ENCODE data around the gene CHMP1B. TPM values are rescaled to one million over a fixed set of nuclear protein-coding genes. Genes with fewer than 3 reads are reported as not detected.
"Not testable (repeated sequence)": the region's sequence is repeated elsewhere in the genome, so short reads cannot be mapped to it uniquely, and the experiment has no call there.

Gene CHMP1B
- total RNA-seq, 1 experiment from 2014 or later, result 38.7 TPM

- peaks cover 0 to 4% of the 10 kb centered on the region in 2 experiments; a peak in 2 of 4 replicates for H3K4me1 Mint-ChIP-seq
- no peak for DNase-seq
- H3K4me3 Mint-ChIP-seq, result no peak overlapping the region
Measured at GRCh38 chr18:11891737-11892136, 40.5 kb downstream of the CHMP1B start.

GRCh38 chr18:11892438-11892837, 41.2 kb downstream of the CHMP1B start:
- H2BK120ac ChIP-seq (ENCODE audit: low read depth, low read length, poor library complexity, severe bottlenecking); H2BK5ac ChIP-seq (ENCODE audit: insufficient read length, low read length); H3K23me2 ChIP-seq (ENCODE audit: insufficient read length, low read depth, low read length, poor library complexity, severe bottlenecking); H4K20me1 ChIP-seq (ENCODE audit: control insufficient read depth, insufficient read depth, insufficient read length); H3K56ac ChIP-seq (ENCODE audit: insufficient read length, low read depth, low read length); H3K79me1 ChIP-seq (ENCODE audit: insufficient read depth, low read depth, low read length, poor library complexity, severe bottlenecking); H3K9me3 Mint-ChIP-seq; H3K9ac ChIP-seq (ENCODE audit: extremely low read depth, insufficient read length, low read length); H2BK20ac ChIP-seq (ENCODE audit: low read depth, low read length, poor library complexity, severe bottlenecking); DNase-seq; H3K9me3 ChIP-seq (ENCODE audit: control insufficient read depth, low read depth, low read length); H2BK12ac ChIP-seq (ENCODE audit: insufficient read length, low read depth, low read length); H3K79me2 ChIP-seq (ENCODE audit: insufficient read depth, low read length); H3K27me3 ChIP-seq (ENCODE audit: insufficient read depth, low read length); H3K4ac ChIP-seq (ENCODE audit: low read depth, low read length); H3K14ac ChIP-seq (ENCODE audit: insufficient read depth, low read length); H4K8ac ChIP-seq (replicated peaks; ENCODE audit: insufficient read length, low read depth, low read length); H3K27me3 Mint-ChIP-seq (ENCODE audit: low read depth); H3K18ac ChIP-seq (ENCODE audit: insufficient read length, low read depth, low read length); H2AK5ac ChIP-seq (ENCODE audit: insufficient read length, low read length); H3K4me1 Mint-ChIP-seq; H3K23ac ChIP-seq (ENCODE audit: insufficient read length, low read depth, low read length); H3K4me2 ChIP-seq (ENCODE audit: insufficient read depth, insufficient read length, low read length); H2AFZ ChIP-seq (ENCODE audit: low read length); H3K27ac Mint-ChIP-seq; H4K91ac ChIP-seq (ENCODE audit: insufficient read length, low read depth, low read length); H3T11ph ChIP-seq (ENCODE audit: low read length); H2BK15ac ChIP-seq (ENCODE audit: low read depth, low read length); H3K4me3 Mint-ChIP-seq; H3K27ac ChIP-seq (ENCODE audit: insufficient read length, low read depth, low read length); H3K4me1 ChIP-seq (ENCODE audit: insufficient read depth, low read length); H4K5ac ChIP-seq (ENCODE audit: insufficient read length, low read depth, low read length): not testable (repeated sequence)
- H3K36me3 Mint-ChIP-seq (ENCODE audit: insufficient read depth in 1 of 3, low read depth in 3 of 3), result peaks cover 0 to 36% (median 3%) of the 10 kb centered on the region in 3 experiments; a peak in 4 of 7 replicates
- no CpG with 5 or more reads among the region's 7 CpGs for WGBS (ENCODE audit: extremely low coverage, insufficient read length, low lambda C conversion rate)

More at GRCh38 chr18:11891737-11892136, 40.5 kb downstream of the CHMP1B start:
- Mint-ChIP-seq H3K9me3 (no peaks in the 10 kb centered on the region), H3K27ac (no peak overlapping the region), H3K27me3 (ENCODE audit: low read depth) (no peaks in the 10 kb centered on the region), H3K36me3 (ENCODE audit: insufficient read depth in 1 of 3, low read depth in 3 of 3) (peaks cover 0 to 35% (median 3%) of the 10 kb centered on the region in 3 experiments; a peak in 4 of 7 replicates)
- no peaks in the 10 kb centered on the region for H3K27me3 ChIP-seq (ENCODE audit: insufficient read depth, low read length)
- H3K4me2 ChIP-seq (ENCODE audit: insufficient read depth, insufficient read length, low read length), result no peak overlapping the region
- no peak overlapping the region for H2BK120ac ChIP-seq (ENCODE audit: low read depth, low read length, poor library complexity, severe bottlenecking)
- no peak overlapping the region for H4K8ac ChIP-seq (replicated peaks; ENCODE audit: insufficient read length, low read depth, low read length)
- H3K9me3 ChIP-seq (ENCODE audit: control insufficient read depth, low read depth, low read length), result no peaks in the 10 kb centered on the region
- H3K23ac ChIP-seq (ENCODE audit: insufficient read length, low read depth, low read length), result no peak overlapping the region
- no peak overlapping the region for H2BK15ac ChIP-seq (ENCODE audit: low read depth, low read length)
- H2BK20ac ChIP-seq (ENCODE audit: low read depth, low read length, poor library complexity, severe bottlenecking), result no peak overlapping the region
- H3K18ac ChIP-seq (ENCODE audit: insufficient read length, low read depth, low read length), result no peak overlapping the region
- no peak overlapping the region for H3K14ac ChIP-seq (ENCODE audit: insufficient read depth, low read length)
- no CpG with 5 or more reads among the region's 9 CpGs for WGBS (ENCODE audit: extremely low coverage, insufficient read length, low lambda C conversion rate)
- H3T11ph ChIP-seq (ENCODE audit: low read length), result no peak overlapping the region
- H3K27ac ChIP-seq (ENCODE audit: insufficient read length, low read depth, low read length), result no peak overlapping the region
- no peak overlapping the region for H2BK5ac ChIP-seq (ENCODE audit: insufficient read length, low read length)
- no peaks in the 10 kb centered on the region for H3K79me1 ChIP-seq (ENCODE audit: insufficient read depth, low read depth, low read length, poor library complexity, severe bottlenecking)
- H4K5ac ChIP-seq (ENCODE audit: insufficient read length, low read depth, low read length), result no peak overlapping the region
- no peaks in the 10 kb centered on the region for H4K20me1 ChIP-seq (ENCODE audit: control insufficient read depth, insufficient read depth, insufficient read length)
- H3K79me2 ChIP-seq (ENCODE audit: insufficient read depth, low read length), result no peaks in the 10 kb centered on the region
- no peak overlapping the region for H3K9ac ChIP-seq (ENCODE audit: extremely low read depth, insufficient read length, low read length)
- H3K4ac ChIP-seq (ENCODE audit: low read depth, low read length), result no peak overlapping the region
- H3K4me1 ChIP-seq (ENCODE audit: insufficient read depth, low read length), result no peaks in the 10 kb centered on the region
- H4K91ac ChIP-seq (ENCODE audit: insufficient read length, low read depth, low read length), result no peak overlapping the region
- H2AFZ ChIP-seq (ENCODE audit: low read length), result no peak overlapping the region
- H2AK5ac ChIP-seq (ENCODE audit: insufficient read length, low read length), result no peak overlapping the region
- no peak for TF ChIP-seq CTCF (conservative IDR thresholded peaks at IDR 0.05)
- no peak overlapping the region for H3K56ac ChIP-seq (ENCODE audit: insufficient read length, low read depth, low read length)
- no peak overlapping the region for H2BK12ac ChIP-seq (ENCODE audit: insufficient read length, low read depth, low read length)
- H3K23me2 ChIP-seq (ENCODE audit: insufficient read length, low read depth, low read length, poor library complexity, severe bottlenecking), result no peaks in the 10 kb centered on the region
